ENCODE results near the gene HAUS8. TPM values are rescaled to one million over a fixed set of nuclear protein-coding genes. Genes with fewer than 3 reads are reported as not detected.
"Not testable (repeated sequence)": the region's sequence is repeated elsewhere in the genome, so short reads cannot be mapped to it uniquely, and the experiment has no call there.

The HAUS8 gene
- total RNA-seq, 6 experiments from 2014 or later: 7.6 to 13.2 (median 12.2) TPM

- H3K9me3 Mint-ChIP-seq: no peaks in the 10 kb centered on the region
- H3K27me3 Mint-ChIP-seq (ENCODE audit: insufficient read depth): peaks cover 2% of the 10 kb centered on the region
- H3K4me3 Mint-ChIP-seq: peak overlapping the region; percentile 86
- H3K4me1 Mint-ChIP-seq (ENCODE audit: low read depth): peaks cover 44% of the 10 kb centered on the region
- peaks cover 17% of the 10 kb centered on the region for H3K36me3 Mint-ChIP-seq (ENCODE audit: low read depth)
- peak; percentile 97 for DNase-seq
- H3K27ac Mint-ChIP-seq: peak overlapping the region; percentile 98
- TF ChIP-seq, protein P1, sequence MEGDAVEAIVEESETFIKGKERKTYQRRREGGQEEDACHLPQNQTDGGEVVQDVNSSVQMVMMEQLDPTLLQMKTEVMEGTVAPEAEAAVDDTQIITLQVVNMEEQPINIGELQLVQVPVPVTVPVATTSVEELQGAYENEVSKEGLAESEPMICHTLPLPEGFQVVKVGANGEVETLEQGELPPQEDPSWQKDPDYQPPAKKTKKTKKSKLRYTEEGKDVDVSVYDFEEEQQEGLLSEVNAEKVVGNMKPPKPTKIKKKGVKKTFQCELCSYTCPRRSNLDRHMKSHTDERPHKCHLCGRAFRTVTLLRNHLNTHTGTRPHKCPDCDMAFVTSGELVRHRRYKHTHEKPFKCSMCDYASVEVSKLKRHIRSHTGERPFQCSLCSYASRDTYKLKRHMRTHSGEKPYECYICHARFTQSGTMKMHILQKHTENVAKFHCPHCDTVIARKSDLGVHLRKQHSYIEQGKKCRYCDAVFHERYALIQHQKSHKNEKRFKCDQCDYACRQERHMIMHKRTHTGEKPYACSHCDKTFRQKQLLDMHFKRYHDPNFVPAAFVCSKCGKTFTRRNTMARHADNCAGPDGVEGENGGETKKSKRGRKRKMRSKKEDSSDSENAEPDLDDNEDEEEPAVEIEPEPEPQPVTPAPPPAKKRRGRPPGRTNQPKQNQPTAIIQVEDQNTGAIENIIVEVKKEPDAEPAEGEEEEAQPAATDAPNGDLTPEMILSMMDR (IDR thresholded peaks at IDR 0.05): no peak
Measured at GRCh38 chr19:17107546-17108452, 32.5 kb upstream of the HAUS8 start.

- H3K4me3 Mint-ChIP-seq: peak overlapping the region; percentile 86
- not testable (repeated sequence) for H3K27me3 Mint-ChIP-seq (ENCODE audit: insufficient read depth); H3K9me3 Mint-ChIP-seq; DNase-seq
- peaks cover 44% of the 10 kb centered on the region for H3K4me1 Mint-ChIP-seq (ENCODE audit: low read depth)
- peak overlapping the region; percentile 98 for H3K27ac Mint-ChIP-seq
- H3K36me3 Mint-ChIP-seq (ENCODE audit: low read depth): peaks cover 23% of the 10 kb centered on the region
Measured at GRCh38 chr19:17106964-17107363, 31.7 kb upstream of the HAUS8 start.

DNA sequence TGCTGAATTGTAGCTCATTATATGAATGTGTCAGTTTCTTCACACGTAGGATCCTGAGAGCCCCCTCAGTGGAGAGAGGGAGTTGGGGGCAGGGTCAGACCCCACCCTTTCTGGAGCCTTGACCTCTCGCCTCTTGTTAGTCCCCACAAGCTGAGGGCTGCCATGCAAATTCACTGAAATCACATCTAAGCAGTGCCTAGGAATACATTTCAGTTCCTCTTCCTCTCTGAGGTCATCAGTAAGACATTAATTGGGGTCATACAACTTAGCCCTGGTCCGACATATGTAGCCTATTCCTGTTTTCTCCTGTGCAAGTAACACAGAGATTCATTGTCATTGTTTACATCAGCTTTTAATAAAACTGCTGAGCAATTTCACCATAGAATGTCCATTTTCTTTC lies 30.3 kb upstream of the HAUS8 start:
- H3K36me3 Mint-ChIP-seq (ENCODE audit: low read depth): peaks cover 26% of the 10 kb centered on the region
- TF ChIP-seq, protein P1 (IDR thresholded peaks at IDR 0.05): no peak
- peaks cover 49% of the 10 kb centered on the region for H3K4me1 Mint-ChIP-seq (ENCODE audit: low read depth)
- no peak for DNase-seq
- no peak overlapping the region for H3K4me3 Mint-ChIP-seq
- peak overlapping the region; percentile 36; the same call in 1 of the 2 replicates for H3K27ac Mint-ChIP-seq
- no peaks in the 10 kb centered on the region; the same call in none of the 2 replicates for H3K27me3 Mint-ChIP-seq (ENCODE audit: insufficient read depth)
- H3K9me3 Mint-ChIP-seq: no peaks in the 10 kb centered on the region

GRCh38 chr19:17104679-17105078 lies 29.4 kb upstream of the HAUS8 start:
- TF ChIP-seq, protein P1 (IDR thresholded peaks at IDR 0.05): no peak
- no peaks in the 10 kb centered on the region for H3K9me3 Mint-ChIP-seq

DNA sequence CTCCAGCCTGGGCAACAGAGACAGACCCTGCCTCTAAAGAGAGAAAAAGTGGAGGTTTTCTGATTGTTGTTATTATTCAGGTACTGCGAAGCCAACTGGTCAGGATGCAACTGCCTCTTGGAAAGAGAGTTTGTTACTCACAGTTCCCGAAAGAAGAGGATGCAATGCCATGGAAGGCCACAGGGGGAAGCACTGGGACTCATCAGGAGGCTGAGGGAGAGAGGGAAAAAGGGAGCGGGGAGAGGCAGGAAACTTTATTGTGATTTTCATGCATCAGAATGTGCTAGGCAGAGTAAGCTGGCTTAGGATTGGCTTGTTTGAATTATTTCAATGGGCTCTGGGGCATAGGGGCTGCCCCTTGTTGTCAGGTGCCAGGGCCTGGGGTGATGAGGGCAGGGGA lies 27.9 kb upstream of the HAUS8 start:
- Mint-ChIP-seq H3K27me3 (ENCODE audit: insufficient read depth) (no peaks in the 10 kb centered on the region; the same call in none of the 2 replicates), H3K27ac (peak overlapping the region; percentile 17), H3K36me3 (ENCODE audit: low read depth) (peaks cover 33% of the 10 kb centered on the region), H3K9me3 (no peaks in the 10 kb centered on the region), H3K4me1 (ENCODE audit: low read depth) (peaks cover 53% of the 10 kb centered on the region), H3K4me3 (no peak overlapping the region)
- DNase-seq: peak; percentile 25
- TF ChIP-seq, protein P1 (IDR thresholded peaks at IDR 0.05): peak; percentile 80

More at GRCh38 chr19:17104679-17105078, 29.4 kb upstream of the HAUS8 start:
- H3K27ac Mint-ChIP-seq: peak overlapping the region; percentile 36; the same call in 1 of the 2 replicates
- H3K4me1 Mint-ChIP-seq (ENCODE audit: low read depth): peaks cover 52% of the 10 kb centered on the region
- no peak overlapping the region for H3K4me3 Mint-ChIP-seq
- H3K27me3 Mint-ChIP-seq (ENCODE audit: insufficient read depth): no peaks in the 10 kb centered on the region; the same call in none of the 2 replicates
- peaks cover 27% of the 10 kb centered on the region for H3K36me3 Mint-ChIP-seq (ENCODE audit: low read depth)
- DNase-seq: no peak
